ENCODE results near the gene CNOT6. TPM values are rescaled to one million over a fixed set of nuclear protein-coding genes. Genes with fewer than 3 reads are reported as not detected.

Gene CNOT6
- total and polyA plus RNA-seq, 5 donors, result 5.0 to 14.2 (median 12.3) TPM

GRCh38 chr5:180580681-180581080, 86.5 kb downstream of the CNOT6 start:
- 88% methylated on average over 6 of the region's 6 CpGs for WGBS
- Histone ChIP-seq H3K9me3 (ENCODE audit: control insufficient read depth, low read length) (no peaks in the 10 kb centered on the region), H3K4me1 (ENCODE audit: control insufficient read depth, insufficient read depth, low read length) (no peaks in the 10 kb centered on the region), H3K27ac (ENCODE audit: low read length) (no peak overlapping the region), H3K4me3 (ENCODE audit: low read length) (no peak overlapping the region), H3K27me3 (ENCODE audit: control insufficient read depth, insufficient read depth) (no peaks in the 10 kb centered on the region)
- intact Hi-C loops (cut with DNase I), result no loop called here
- no peak for ATAC-seq
- no peak for DNase-seq

GRCh38 chr5:180583738-180584137, 89.6 kb downstream of the CNOT6 start:
- Histone ChIP-seq H3K4me3 (ENCODE audit: low read length) (no peak overlapping the region), H3K27me3 (ENCODE audit: control insufficient read depth, insufficient read depth) (no peaks in the 10 kb centered on the region), H3K27ac (ENCODE audit: low read length) (no peak overlapping the region), H3K4me1 (ENCODE audit: control insufficient read depth, insufficient read depth, low read length) (no peaks in the 10 kb centered on the region), H3K9me3 (ENCODE audit: control insufficient read depth, low read length) (no peaks in the 10 kb centered on the region)
- no peak for ATAC-seq
- intact Hi-C loops (cut with DNase I), result no loop called here
- DNase-seq, result no peak
- WGBS, result 73% methylated on average over 2 of the region's 2 CpGs

- H3K27ac ChIP-seq (ENCODE audit: low read length), result no peak overlapping the region
- DNase-seq (no peak), ATAC-seq (no peak)
- no peaks in the 10 kb centered on the region for H3K4me1 ChIP-seq (ENCODE audit: control insufficient read depth, insufficient read depth, low read length)
- intact Hi-C loops (cut with DNase I), result no loop called here
- no peak overlapping the region for H3K4me3 ChIP-seq (ENCODE audit: low read length)
- no peaks in the 10 kb centered on the region for H3K9me3 ChIP-seq (ENCODE audit: control insufficient read depth, low read length)
- 83% methylated on average over 3 of the region's 3 CpGs for WGBS
- no peaks in the 10 kb centered on the region for H3K27me3 ChIP-seq (ENCODE audit: control insufficient read depth, insufficient read depth)
Measured at GRCh38 chr5:180586204-180586603, 92.0 kb downstream of the CNOT6 start.

GRCh38 chr5:180586870-180587269, 92.7 kb downstream of the CNOT6 start:
- intact Hi-C loops (cut with DNase I), result no loop called here
- no peak for ATAC-seq
- Histone ChIP-seq H3K9me3 (ENCODE audit: control insufficient read depth, low read length) (no peaks in the 10 kb centered on the region), H3K4me3 (ENCODE audit: low read length) (no peak overlapping the region), H3K27ac (ENCODE audit: low read length) (no peak overlapping the region), H3K4me1 (ENCODE audit: control insufficient read depth, insufficient read depth, low read length) (no peaks in the 10 kb centered on the region), H3K27me3 (ENCODE audit: control insufficient read depth, insufficient read depth) (no peaks in the 10 kb centered on the region)
- WGBS, result 86% methylated on average over 10 of the region's 10 CpGs
- no peak for DNase-seq

- no peaks in the 10 kb centered on the region for H3K9me3 ChIP-seq (ENCODE audit: control insufficient read depth, low read length)
- no peak for DNase-seq
- H3K27ac ChIP-seq (ENCODE audit: low read length), result no peak overlapping the region
- H3K4me1 ChIP-seq (ENCODE audit: control insufficient read depth, insufficient read depth, low read length), result no peaks in the 10 kb centered on the region
- no peak for ATAC-seq
- 3% methylated on average over 44 of the region's 44 CpGs for WGBS
- intact Hi-C loops (cut with DNase I), result no loop called here
- H3K27me3 ChIP-seq (ENCODE audit: control insufficient read depth, insufficient read depth), result no peaks in the 10 kb centered on the region
- peak overlapping the region; percentile 1 for H3K4me3 ChIP-seq (ENCODE audit: low read length)
Measured at GRCh38 chr5:180589771-180590542, 95.8 kb downstream of the CNOT6 start.

GRCh38 chr5:180590543-180591310, 96.5 kb downstream of the CNOT6 start:
- WGBS, result 2% methylated on average over 63 of the region's 63 CpGs
- DNase-seq, result no peak
- H3K27me3 ChIP-seq (ENCODE audit: control insufficient read depth, insufficient read depth), result no peaks in the 10 kb centered on the region
- intact Hi-C loops (cut with DNase I), result no loop called here
- H3K4me3 ChIP-seq (ENCODE audit: low read length), result peak overlapping the region; percentile 30
- H3K4me1 ChIP-seq (ENCODE audit: control insufficient read depth, insufficient read depth, low read length), result no peaks in the 10 kb centered on the region
- H3K27ac ChIP-seq (ENCODE audit: low read length), result no peak overlapping the region
- H3K9me3 ChIP-seq (ENCODE audit: control insufficient read depth, low read length), result no peaks in the 10 kb centered on the region
- no peak for ATAC-seq

GRCh38 chr5:180591311-180591887, 97.2 kb downstream of the CNOT6 start, which contains the start of gene SCGB3A1:
Gene SCGB3A1 (minus strand): TSS chr5:180591499. CDS start chr5:180591462, 37 bp downstream.
- ATAC-seq (no peak), DNase-seq (peak in 1 of 3 donors; percentile 70)
- intact Hi-C loops (cut with DNase I), result no loop called here
- Histone ChIP-seq H3K4me1 (ENCODE audit: control insufficient read depth, insufficient read depth, low read length) (no peaks in the 10 kb centered on the region), H3K9me3 (ENCODE audit: control insufficient read depth, low read length) (no peaks in the 10 kb centered on the region), H3K4me3 (ENCODE audit: low read length) (peak within 1 kb of the TSS; percentile 30), H3K27ac (ENCODE audit: low read length) (no peak within 1 kb of the TSS), H3K27me3 (ENCODE audit: control insufficient read depth, insufficient read depth) (no peaks in the 10 kb centered on the region)
- 5% methylated on average over 60 of the region's 60 CpGs for WGBS

- no peak for ATAC-seq
- WGBS, result 85% methylated on average over 10 of the region's 10 CpGs
- intact Hi-C loops (cut with DNase I), result no loop called here
- H3K4me3 ChIP-seq (ENCODE audit: low read length), result no peak overlapping the region
- H3K27me3 ChIP-seq (ENCODE audit: control insufficient read depth, insufficient read depth), result no peaks in the 10 kb centered on the region
- H3K27ac ChIP-seq (ENCODE audit: low read length), result no peak overlapping the region
- DNase-seq, result peak in 1 of 3 donors; percentile 24
- no peaks in the 10 kb centered on the region for H3K9me3 ChIP-seq (ENCODE audit: control insufficient read depth, low read length)
- H3K4me1 ChIP-seq (ENCODE audit: control insufficient read depth, insufficient read depth, low read length), result no peaks in the 10 kb centered on the region
Measured at GRCh38 chr5:180592176-180592575, 98.0 kb downstream of the CNOT6 start.

- intact Hi-C loops (cut with DNase I), result no loop called here
- no peaks in the 10 kb centered on the region for H3K4me1 ChIP-seq (ENCODE audit: control insufficient read depth, insufficient read depth, low read length)
- H3K4me3 ChIP-seq (ENCODE audit: low read length), result no peak overlapping the region
- 90% methylated on average over 19 of the region's 19 CpGs for WGBS
- H3K27ac ChIP-seq (ENCODE audit: low read length), result no peak overlapping the region
- DNase-seq (peak in 1 of 3 donors; percentile 36), ATAC-seq (no peak)
- no peaks in the 10 kb centered on the region for H3K9me3 ChIP-seq (ENCODE audit: control insufficient read depth, low read length)
- no peaks in the 10 kb centered on the region for H3K27me3 ChIP-seq (ENCODE audit: control insufficient read depth, insufficient read depth)
Measured at GRCh38 chr5:180593446-180594206, 99.4 kb downstream of the CNOT6 start.

GRCh38 chr5:180594311-180595045, 100.3 kb downstream of the CNOT6 start:
- DNase-seq (peak in 1 of 3 donors; percentile 26), ATAC-seq (no peak)
- intact Hi-C loops (cut with DNase I), result no loop called here
- no peaks in the 10 kb centered on the region for H3K27me3 ChIP-seq (ENCODE audit: control insufficient read depth, insufficient read depth)
- no peak overlapping the region for H3K27ac ChIP-seq (ENCODE audit: low read length)
- H3K4me1 ChIP-seq (ENCODE audit: control insufficient read depth, insufficient read depth, low read length), result no peaks in the 10 kb centered on the region
- H3K4me3 ChIP-seq (ENCODE audit: low read length), result no peak overlapping the region
- 84% methylated on average over 17 of the region's 17 CpGs for WGBS
- no peaks in the 10 kb centered on the region for H3K9me3 ChIP-seq (ENCODE audit: control insufficient read depth, low read length)
